ENCODE results near the gene IQCF2.
"Not testable (repeated sequence)": the region's sequence is repeated elsewhere in the genome, so short reads cannot be mapped to it uniquely, and the experiment has no call there.

IQCF2 gene

DNA sequence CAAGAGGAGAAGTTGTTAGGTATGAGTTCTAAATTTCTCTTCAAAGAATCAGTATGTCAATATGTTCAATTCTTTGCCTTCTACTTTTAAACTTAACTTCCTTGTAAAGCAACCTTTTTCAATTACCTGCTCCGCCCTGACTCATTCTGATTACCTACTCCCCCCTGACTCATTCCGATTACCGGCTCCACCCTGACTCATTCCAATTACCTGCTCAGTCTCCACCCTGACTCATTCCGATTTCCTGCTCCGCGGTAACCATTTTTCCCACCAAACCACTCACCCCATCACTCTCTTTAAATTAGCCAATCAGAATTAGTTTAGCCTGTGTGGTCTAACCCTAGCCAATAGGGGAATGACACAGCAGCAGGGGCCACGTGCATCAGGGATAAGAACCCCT is 40.9 kb downstream of the IQCF2 start:
- H3K4me1 ChIP-seq (ENCODE audit: low read length); H3K79me2 ChIP-seq (ENCODE audit: low read length); H4K20me1 ChIP-seq (ENCODE audit: insufficient read depth, low read length); H3K9me3 ChIP-seq (replicated peaks; ENCODE audit: insufficient read depth, low read length); H3K4me2 ChIP-seq (ENCODE audit: low read depth, low read length); DNase-seq; H3F3A ChIP-seq (ENCODE audit: insufficient read depth, low read length); H3K27me3 ChIP-seq (replicated peaks; ENCODE audit: insufficient read depth, low read length); H3K27ac ChIP-seq (ENCODE audit: low read length); H2AFZ ChIP-seq (ENCODE audit: low read length); H3K36me3 ChIP-seq (replicated peaks; ENCODE audit: insufficient read depth, low read length); H3K4me3 ChIP-seq (ENCODE audit: low read length); H3K9ac ChIP-seq (ENCODE audit: low read length); H3K9me2 ChIP-seq (replicated peaks; ENCODE audit: insufficient read depth, low read length): not testable (repeated sequence)

DNA sequence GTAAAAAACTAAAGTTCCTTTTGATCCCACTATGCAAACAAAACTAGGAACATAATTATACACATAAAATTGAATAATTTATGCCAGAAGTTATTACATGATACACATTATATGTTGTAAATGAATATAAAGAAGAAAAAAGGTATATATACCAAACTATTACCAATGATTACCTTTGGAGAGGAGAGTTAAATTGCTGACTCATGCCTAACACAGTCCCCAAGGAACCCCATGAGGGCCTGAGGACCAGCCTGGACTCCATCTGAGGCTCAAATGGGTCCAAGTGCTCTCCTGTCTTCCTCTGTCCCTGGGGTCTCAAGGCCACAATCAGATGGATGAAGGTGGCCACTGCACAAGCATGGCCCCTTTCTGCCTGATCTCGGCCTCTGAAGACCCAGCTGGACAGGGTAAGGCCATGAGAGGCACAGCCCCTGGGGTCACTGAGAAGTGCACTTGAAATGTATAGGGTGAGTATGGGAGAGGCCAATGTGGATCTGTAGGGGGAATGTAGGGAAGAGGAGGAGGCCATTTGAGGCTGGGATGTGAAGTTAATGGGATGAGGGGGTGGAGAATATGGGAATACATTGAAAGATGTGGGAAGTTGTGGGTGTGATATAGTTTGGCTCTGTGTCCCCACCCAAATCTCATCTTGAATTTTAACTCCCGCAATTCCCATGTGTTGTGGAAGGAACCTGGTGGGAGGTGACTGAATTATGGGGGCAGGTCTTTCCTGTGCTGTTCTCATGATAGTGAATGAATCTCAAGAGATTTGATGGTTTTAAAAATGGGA is 42.8 kb downstream of the IQCF2 start:
- no peak overlapping the region for H3K27ac ChIP-seq (ENCODE audit: low read length)
- H3K36me3 ChIP-seq (replicated peaks; ENCODE audit: insufficient read depth, low read length), result no peaks in the 10 kb centered on the region
- no peak overlapping the region for H3K4me3 ChIP-seq (ENCODE audit: low read length)
- H3K9me2 ChIP-seq (replicated peaks; ENCODE audit: insufficient read depth, low read length), result no peaks in the 10 kb centered on the region
- TF ChIP-seq EZH2 (optimal IDR thresholded peaks at IDR 0.05; ENCODE audit: low read depth, low read length) (no peak), EZH2phosphoT487 (IDR thresholded peaks at IDR 0.05; ENCODE audit: low read length) (no peak)
- TF ChIP-seq, protein P1, sequence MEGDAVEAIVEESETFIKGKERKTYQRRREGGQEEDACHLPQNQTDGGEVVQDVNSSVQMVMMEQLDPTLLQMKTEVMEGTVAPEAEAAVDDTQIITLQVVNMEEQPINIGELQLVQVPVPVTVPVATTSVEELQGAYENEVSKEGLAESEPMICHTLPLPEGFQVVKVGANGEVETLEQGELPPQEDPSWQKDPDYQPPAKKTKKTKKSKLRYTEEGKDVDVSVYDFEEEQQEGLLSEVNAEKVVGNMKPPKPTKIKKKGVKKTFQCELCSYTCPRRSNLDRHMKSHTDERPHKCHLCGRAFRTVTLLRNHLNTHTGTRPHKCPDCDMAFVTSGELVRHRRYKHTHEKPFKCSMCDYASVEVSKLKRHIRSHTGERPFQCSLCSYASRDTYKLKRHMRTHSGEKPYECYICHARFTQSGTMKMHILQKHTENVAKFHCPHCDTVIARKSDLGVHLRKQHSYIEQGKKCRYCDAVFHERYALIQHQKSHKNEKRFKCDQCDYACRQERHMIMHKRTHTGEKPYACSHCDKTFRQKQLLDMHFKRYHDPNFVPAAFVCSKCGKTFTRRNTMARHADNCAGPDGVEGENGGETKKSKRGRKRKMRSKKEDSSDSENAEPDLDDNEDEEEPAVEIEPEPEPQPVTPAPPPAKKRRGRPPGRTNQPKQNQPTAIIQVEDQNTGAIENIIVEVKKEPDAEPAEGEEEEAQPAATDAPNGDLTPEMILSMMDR (IDR thresholded peaks at IDR 0.05; ENCODE audit: low read length), result no peak
- H3K79me2 ChIP-seq (ENCODE audit: low read length), result no peaks in the 10 kb centered on the region
- no peak overlapping the region for H3K9ac ChIP-seq (ENCODE audit: low read length)
- no peaks in the 10 kb centered on the region for H3K4me1 ChIP-seq (ENCODE audit: low read length)
- no peaks in the 10 kb centered on the region for H4K20me1 ChIP-seq (ENCODE audit: insufficient read depth, low read length)
- no peak overlapping the region for H2AFZ ChIP-seq (ENCODE audit: low read length)
- no peaks in the 10 kb centered on the region for H3K27me3 ChIP-seq (replicated peaks; ENCODE audit: insufficient read depth, low read length)
- H3K9me3 ChIP-seq (replicated peaks; ENCODE audit: insufficient read depth, low read length), result no peaks in the 10 kb centered on the region
- no peaks in the 10 kb centered on the region for H3F3A ChIP-seq (ENCODE audit: insufficient read depth, low read length)
- DNase-seq, result no peak
- H3K4me2 ChIP-seq (ENCODE audit: low read depth, low read length), result no peak overlapping the region

DNA sequence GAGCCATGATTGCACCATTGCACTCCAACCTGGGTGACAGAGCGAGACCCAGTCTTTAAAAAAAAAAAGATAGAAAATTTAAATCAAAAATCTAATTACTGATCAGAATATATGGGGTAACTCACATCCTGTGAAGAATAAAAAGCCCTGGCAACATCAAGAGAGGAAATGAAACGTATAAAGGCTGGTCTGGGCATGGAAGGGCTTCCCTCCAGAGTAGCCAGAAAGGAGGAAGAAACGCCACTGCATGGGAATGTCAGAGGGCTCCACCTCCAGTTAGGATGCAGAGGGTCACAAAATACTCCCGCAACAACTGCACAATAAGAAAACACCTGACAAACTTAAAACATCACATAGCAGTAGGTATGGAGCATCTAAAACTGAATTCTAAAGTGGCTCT is 46.6 kb downstream of the IQCF2 start:
- H3K9me3 ChIP-seq (replicated peaks; ENCODE audit: insufficient read depth, low read length), result no peaks in the 10 kb centered on the region
- no peak overlapping the region for H3K9ac ChIP-seq (ENCODE audit: low read length)
- H3K4me3 ChIP-seq (ENCODE audit: low read length), result no peak overlapping the region
- no peaks in the 10 kb centered on the region for H3K27me3 ChIP-seq (replicated peaks; ENCODE audit: insufficient read depth, low read length)
- H3K9me2 ChIP-seq (replicated peaks; ENCODE audit: insufficient read depth, low read length), result no peaks in the 10 kb centered on the region
- no peak overlapping the region for H3K4me2 ChIP-seq (ENCODE audit: low read depth, low read length)
- no peaks in the 10 kb centered on the region for H3F3A ChIP-seq (ENCODE audit: insufficient read depth, low read length)
- H2AFZ ChIP-seq (ENCODE audit: low read length), result no peak overlapping the region
- H3K4me1 ChIP-seq (ENCODE audit: low read length), result no peaks in the 10 kb centered on the region
- no peaks in the 10 kb centered on the region for H4K20me1 ChIP-seq (ENCODE audit: insufficient read depth, low read length)
- no peaks in the 10 kb centered on the region for H3K36me3 ChIP-seq (replicated peaks; ENCODE audit: insufficient read depth, low read length)
- H3K27ac ChIP-seq (ENCODE audit: low read length), result no peak overlapping the region
- DNase-seq, result no peak
- H3K79me2 ChIP-seq (ENCODE audit: low read length), result no peaks in the 10 kb centered on the region
- TF ChIP-seq, protein P1 (IDR thresholded peaks at IDR 0.05; ENCODE audit: low read length), result no peak
- TF ChIP-seq EZH2 (optimal IDR thresholded peaks at IDR 0.05; ENCODE audit: low read depth, low read length) (no peak), EZH2phosphoT487 (IDR thresholded peaks at IDR 0.05; ENCODE audit: low read length) (no peak)

Measured in MM.1S (cell line).